Stomach (tissue), 4 donors: Measurements from ENCODE around the gene EIF3L.

Source experiments
- POLR2A ChIP-seq, 4 donors: fragments of 450-650 bp; IDR thresholded peaks; one replicate each; pipeline ENCODE4 v1.6.1; 2016; ENCODE audit warnings: antibody characterized with exemption in 4 of 4, control low read depth in 2 of 4, mild to moderate bottlenecking in 1 of 4, moderate library complexity in 1 of 4
- TF ChIP-seq, protein P1 (sequence below), 7 experiments: fragments of 450-650 bp in 4 of 7; fragments of 200-600 bp in 3 of 7; sonication (generic) in 3 of 7; IDR thresholded peaks; one replicate each; pipeline ENCODE4 v1.5.1; 2016 to 2019; ENCODE audit warnings: antibody characterized with exemption in 7 of 7, control low read depth in 2 of 7, mild to moderate bottlenecking in 1 of 7

DNA sequence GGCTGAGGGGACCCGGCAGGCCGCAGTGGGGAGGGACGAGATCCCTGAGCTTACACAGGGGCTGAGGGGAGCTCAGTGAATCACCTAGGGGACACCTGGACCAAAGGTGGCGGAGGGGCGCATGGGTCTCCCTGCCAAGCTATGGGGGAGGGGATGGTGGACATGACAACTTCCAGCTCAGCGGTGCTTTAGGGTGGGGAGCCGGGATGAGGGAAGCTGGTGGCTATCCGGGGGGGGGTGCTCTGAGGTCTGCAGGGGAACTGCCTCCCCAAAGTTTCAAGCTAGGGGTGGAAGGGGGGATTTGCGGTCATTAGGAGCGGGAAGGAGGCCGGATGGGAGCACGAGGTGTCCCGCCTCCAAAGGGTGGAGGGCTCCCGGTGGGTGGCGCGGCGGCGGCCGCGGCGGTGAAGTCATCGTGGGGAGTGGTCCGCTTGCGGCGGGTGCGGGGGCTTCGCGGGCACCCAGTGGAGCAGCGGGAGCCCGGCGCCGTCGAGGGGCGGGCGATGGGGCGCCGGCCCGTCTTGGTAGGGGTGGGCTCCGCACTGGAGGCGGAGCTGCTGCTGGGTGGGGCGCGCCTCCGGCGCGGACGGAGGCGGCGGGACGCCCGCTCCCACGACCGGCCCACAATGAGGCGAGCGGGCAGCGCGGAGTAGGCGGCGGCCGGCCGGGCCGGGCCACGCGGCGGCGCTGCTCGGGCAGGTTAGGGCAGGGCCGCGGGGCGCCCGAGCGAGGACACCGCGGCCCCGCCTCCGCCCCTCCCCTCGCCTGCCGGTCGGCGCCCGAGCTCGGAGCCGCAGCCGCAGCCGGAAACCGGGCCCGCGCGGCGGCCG is 56.5 kb downstream of the EIF3L start, which contains the start of gene MICALL1:
- TF ChIP-seq, protein P1, sequence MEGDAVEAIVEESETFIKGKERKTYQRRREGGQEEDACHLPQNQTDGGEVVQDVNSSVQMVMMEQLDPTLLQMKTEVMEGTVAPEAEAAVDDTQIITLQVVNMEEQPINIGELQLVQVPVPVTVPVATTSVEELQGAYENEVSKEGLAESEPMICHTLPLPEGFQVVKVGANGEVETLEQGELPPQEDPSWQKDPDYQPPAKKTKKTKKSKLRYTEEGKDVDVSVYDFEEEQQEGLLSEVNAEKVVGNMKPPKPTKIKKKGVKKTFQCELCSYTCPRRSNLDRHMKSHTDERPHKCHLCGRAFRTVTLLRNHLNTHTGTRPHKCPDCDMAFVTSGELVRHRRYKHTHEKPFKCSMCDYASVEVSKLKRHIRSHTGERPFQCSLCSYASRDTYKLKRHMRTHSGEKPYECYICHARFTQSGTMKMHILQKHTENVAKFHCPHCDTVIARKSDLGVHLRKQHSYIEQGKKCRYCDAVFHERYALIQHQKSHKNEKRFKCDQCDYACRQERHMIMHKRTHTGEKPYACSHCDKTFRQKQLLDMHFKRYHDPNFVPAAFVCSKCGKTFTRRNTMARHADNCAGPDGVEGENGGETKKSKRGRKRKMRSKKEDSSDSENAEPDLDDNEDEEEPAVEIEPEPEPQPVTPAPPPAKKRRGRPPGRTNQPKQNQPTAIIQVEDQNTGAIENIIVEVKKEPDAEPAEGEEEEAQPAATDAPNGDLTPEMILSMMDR (IDR thresholded peaks at IDR 0.05), result peak in 1 of 7 experiments; percentile 55
- no peak for TF ChIP-seq POLR2A (IDR thresholded peaks at IDR 0.05)
